Heart right ventricle (tissue), 16 donors: ENCODE measurements around the gene KCNMA1. TPM values are rescaled to one million over a fixed set of nuclear protein-coding genes. Genes with fewer than 3 reads are reported as not detected.

ENCODE experiments used
- ATAC-seq, 8 donors: fragments of 200-7000 bp; cut with Tn5 transposase; one replicate each; pipeline ENCODE4 v1.9.1; 2020; ENCODE audit warnings: mild to moderate bottlenecking in 8 of 8, moderate library complexity in 8 of 8, moderate number of reproducible peaks in 1 of 8
- DNase-seq, 2 donors: peaks; one replicate each; pipeline ENCODE4 v3.0.0-alpha.2; 2020
- H3K27ac ChIP-seq, 10 donors: fragments of 200-600 bp; sonication (generic) in 2 of 10; one replicate each; pipeline versions ENCODE4 v1.5.0 to v1.8.0; 2020 to 2022; ENCODE audit warnings: mild to moderate bottlenecking in 3 of 10
- H3K27me3 ChIP-seq, 7 donors: fragments of 200-600 bp; one replicate each; pipeline ENCODE4 v1.8.0; 2021 to 2022; ENCODE audit warnings: mild to moderate bottlenecking in 2 of 7
- H3K36me3 ChIP-seq, 9 donors: fragments of 200-600 bp; sonication (generic) in 1 of 9; one replicate each; pipeline versions ENCODE4 v1.5.0 to v1.8.0; 2020 to 2022; ENCODE audit warnings: mild to moderate bottlenecking in 2 of 9
- H3K4me1 ChIP-seq, 9 donors: fragments of 200-600 bp; sonication (generic) in 1 of 9; one replicate each; pipeline versions ENCODE4 v1.5.0 to v1.8.0; 2020 to 2022; ENCODE audit warnings: mild to moderate bottlenecking in 4 of 9
- H3K4me3 ChIP-seq, 10 donors: fragments of 200-600 bp; sonication (generic) in 2 of 10; one replicate each; pipeline versions ENCODE4 v1.5.0 to v1.8.0; 2020 to 2022; ENCODE audit warnings: mild to moderate bottlenecking in 7 of 10, moderate library complexity in 2 of 10
- H3K9me3 ChIP-seq, 11 donors: fragments of 200-600 bp in 10 of 11; sonication (generic) in 2 of 11; one replicate each; pipeline versions ENCODE4 v1.5.0 to v1.8.0; 2013 to 2022; ENCODE audit warnings: mild to moderate bottlenecking in 2 of 11, control low read depth in 1 of 11, moderate library complexity in 1 of 11
- WGBS, 2 donors: extraction: QIAGEN DNeasy Blood & Tissue Kit; methylation state at CpG; one replicate each; pipeline ENCODE4 v1.1.7; 2013; ENCODE audit warnings: inconsistent platforms in 1 of 2; 5-methylcytosine and 5-hydroxymethylcytosine counted together
- intact Hi-C, 10 donors: fragments of 100-400 bp; cut with DNase I; formaldehyde crosslinking; loops; one replicate each; pipeline versions ENCODE4 v1.11.1 to v1.14.2; 2022
- polyA plus RNA-seq, 2 donors: library from polyadenylated mRNA; stranded (reverse); fragments of 200-250 nt; gene quantifications; one replicate each; pipeline ENCODE4 v1.2.3, GENCODE V29; 2013
- total RNA-seq, 10 donors: library from RNA; stranded (reverse); fragmentation: NEBNext Ultra II Directional in 3 of 10; extraction: Animal tissue kit (Norgen Biotek cat#: 25700) in 3 of 10; gene quantifications; one replicate each; pipeline versions ENCODE4 v1.2.1 to v1.2.4, GENCODE V29; 2021 to 2023
- TF ChIP-seq, protein P1 (sequence below), 9 donors: fragments of 200-600 bp; sonication (generic) in 2 of 9; IDR thresholded peaks; one replicate each; pipeline versions ENCODE4 v1.5.0 to v1.8.0; 2021 to 2022; ENCODE audit warnings: antibody characterized with exemption in 9 of 9, mild to moderate bottlenecking in 5 of 9, moderate library complexity in 1 of 9
- donor health status: Arrhythmogenic right ventricular cardiomyopathy.
- donor health status: ischemic (EF 13 %, LVEDD 7.1; RV severe dilation, severe dysfunction).
- donor health status: healthy with polysubstance abuse.
- donor health status: DM: no; HTN: yes; CAD: no.
- donor health status: DM: no; HTN: no; CAD: no.
- donor health status: ischemic (EF 25% LVEDD 6.9; RV normal size, moderate dysfunction).
- donor health status: ischemic (EF 25% LVEDD 5.7; RV mildly dilated, moderate dysfunction).
- donor health status: healthy.
- donor health status: DM: yes; HTN: yes; CAD: no.
- donor health status: Ischemic cardiomyopathy.
- donor health status: ischemic (EF 35%, LVEDD 5.7; RV mildly dilated, moderate dysfunction).
- donor health status: nonischemic (EF 11% LVEDD 7.7; RV severe dilation, severe dysfunction).
- donor health status: DM: yes; HTN: yes; CAD: no.
- donor health status: PGD.
- donor health status: ischemic (EF 29% LVEDD 5.4; RV normal size, mild dysfunction).
- donor health status: nonischemic (EF 23%, LVEDD 6.1; RV moderate dilation, normal function).

KCNMA1 gene
- total and polyA plus RNA-seq, 12 donors, result 0.59 to 5.3 (median 1.6) TPM

DNA sequence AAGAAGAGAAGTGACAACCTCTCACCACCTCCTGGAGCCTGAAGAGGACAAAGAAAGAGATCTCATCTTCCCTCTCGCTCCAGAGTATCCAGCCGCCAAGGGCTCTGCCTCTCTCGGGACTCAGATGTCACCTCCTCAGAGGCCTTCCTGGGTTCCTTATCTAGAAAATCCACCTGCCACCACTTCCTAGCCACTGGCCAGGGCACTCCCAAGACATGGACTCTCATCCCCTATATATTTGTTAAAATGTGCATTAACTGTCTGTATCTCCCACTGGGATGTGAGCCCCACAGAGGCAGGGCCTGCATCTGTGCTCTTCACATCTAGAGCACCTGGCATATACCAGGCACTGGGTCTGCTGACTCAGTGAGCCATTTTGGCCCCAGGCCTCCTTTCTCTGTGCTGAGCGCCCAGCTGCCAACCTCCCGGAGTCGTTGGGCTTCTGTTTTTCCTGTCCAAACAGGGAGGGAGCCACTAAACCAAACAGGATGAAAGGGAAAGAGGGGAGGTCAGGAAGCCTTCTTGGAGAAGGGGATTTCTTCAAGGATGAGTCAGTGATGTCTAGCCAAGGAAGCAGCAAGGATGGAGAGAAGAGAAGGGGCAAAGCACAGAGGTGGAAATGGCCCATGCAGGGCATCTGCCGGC, 58.9 kb downstream of the KCNMA1 start:
- 67 to 79% methylated on average over 7 of the region's 7 CpGs for WGBS, 2 donors
- peaks cover 0 to 3% (median 0%) of the 10 kb centered on the region in 7 donors for H3K27me3 ChIP-seq
- no peak overlapping the region for H3K4me3 ChIP-seq
- ATAC-seq, result no peak
- H3K9me3 ChIP-seq, result no peaks in the 10 kb centered on the region
- TF ChIP-seq, protein P1, sequence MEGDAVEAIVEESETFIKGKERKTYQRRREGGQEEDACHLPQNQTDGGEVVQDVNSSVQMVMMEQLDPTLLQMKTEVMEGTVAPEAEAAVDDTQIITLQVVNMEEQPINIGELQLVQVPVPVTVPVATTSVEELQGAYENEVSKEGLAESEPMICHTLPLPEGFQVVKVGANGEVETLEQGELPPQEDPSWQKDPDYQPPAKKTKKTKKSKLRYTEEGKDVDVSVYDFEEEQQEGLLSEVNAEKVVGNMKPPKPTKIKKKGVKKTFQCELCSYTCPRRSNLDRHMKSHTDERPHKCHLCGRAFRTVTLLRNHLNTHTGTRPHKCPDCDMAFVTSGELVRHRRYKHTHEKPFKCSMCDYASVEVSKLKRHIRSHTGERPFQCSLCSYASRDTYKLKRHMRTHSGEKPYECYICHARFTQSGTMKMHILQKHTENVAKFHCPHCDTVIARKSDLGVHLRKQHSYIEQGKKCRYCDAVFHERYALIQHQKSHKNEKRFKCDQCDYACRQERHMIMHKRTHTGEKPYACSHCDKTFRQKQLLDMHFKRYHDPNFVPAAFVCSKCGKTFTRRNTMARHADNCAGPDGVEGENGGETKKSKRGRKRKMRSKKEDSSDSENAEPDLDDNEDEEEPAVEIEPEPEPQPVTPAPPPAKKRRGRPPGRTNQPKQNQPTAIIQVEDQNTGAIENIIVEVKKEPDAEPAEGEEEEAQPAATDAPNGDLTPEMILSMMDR (IDR thresholded peaks at IDR 0.05), result no peak
- no peaks in the 10 kb centered on the region for H3K36me3 ChIP-seq
- intact Hi-C loops, result no loop called here
- peaks cover 0 to 9% (median 0%) of the 10 kb centered on the region in 9 donors for H3K4me1 ChIP-seq
- no peak for DNase-seq
- no peak overlapping the region for H3K27ac ChIP-seq

DNA sequence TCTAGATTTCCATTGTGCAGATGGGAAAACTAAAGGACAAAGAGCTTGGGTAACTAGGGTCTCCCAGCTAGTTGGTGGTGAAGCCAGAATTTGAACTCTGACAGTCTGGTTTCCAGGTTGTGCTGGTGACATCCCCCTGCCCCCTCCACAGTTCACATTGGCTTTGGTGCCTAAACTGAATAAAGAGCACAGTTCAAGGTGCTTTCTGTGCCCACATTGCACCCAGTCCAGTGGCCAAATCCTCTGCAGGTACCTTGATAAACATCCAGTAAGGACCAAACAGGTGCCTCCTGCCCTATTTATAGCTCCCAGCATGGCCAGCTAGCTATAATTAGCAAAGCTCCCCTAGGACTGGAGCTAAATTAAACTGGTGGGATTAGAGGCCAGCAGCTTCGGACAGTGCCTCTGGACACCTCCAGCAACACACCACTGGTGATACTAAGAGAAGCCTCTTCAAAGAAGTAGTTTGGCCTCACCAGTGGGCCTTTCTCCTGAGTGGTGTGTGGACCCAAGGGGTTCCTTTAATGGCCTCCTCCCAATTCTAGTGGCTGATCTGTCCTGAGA, 59.9 kb downstream of the KCNMA1 start:
- Histone ChIP-seq H3K9me3 (no peaks in the 10 kb centered on the region), H3K27me3 (no peaks in the 10 kb centered on the region), H3K4me3 (no peak overlapping the region), H3K4me1 (peaks cover 0 to 9% (median 0%) of the 10 kb centered on the region in 9 donors), H3K27ac (no peak overlapping the region), H3K36me3 (no peaks in the 10 kb centered on the region)
- ATAC-seq, result peak in 2 of 8 donors; percentile 25 to 35
- TF ChIP-seq, protein P1 (IDR thresholded peaks at IDR 0.05), result no peak
- intact Hi-C loops, result no loop called here
- DNase-seq, result no peak
- 31 to 49% methylated on average over 1 of the region's 1 CpG for WGBS, 2 donors

DNA sequence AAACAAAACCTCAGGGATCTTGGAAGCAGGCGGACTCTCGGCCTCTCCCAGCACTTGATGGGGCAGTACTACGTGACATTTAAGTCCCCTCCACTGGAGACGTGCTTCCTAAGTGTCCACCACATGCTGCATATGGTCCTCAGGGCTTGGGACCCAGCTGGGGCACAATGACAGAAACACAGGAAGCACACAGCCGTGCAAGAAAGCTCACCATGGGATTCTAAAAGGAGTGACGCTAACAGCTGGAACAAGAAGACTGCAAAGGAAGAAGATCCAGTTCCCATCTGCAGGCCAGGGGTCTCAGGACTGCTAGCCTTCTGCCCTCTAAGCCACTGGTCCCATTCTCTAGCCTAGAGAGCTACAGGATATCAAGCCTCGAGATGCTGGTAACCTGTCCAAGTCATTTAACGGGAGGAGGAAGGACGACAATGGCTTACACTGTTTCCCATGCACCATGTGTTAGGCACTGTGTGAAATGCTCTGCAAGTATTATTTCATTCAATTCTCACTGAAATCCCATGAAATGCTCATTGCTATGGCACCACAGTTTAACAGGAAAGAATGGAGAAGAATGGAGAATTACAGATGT, 61.1 kb downstream of the KCNMA1 start:
- Histone ChIP-seq H3K4me1 (peaks cover 0 to 9% (median 0%) of the 10 kb centered on the region in 9 donors), H3K27ac (no peak overlapping the region), H3K36me3 (no peaks in the 10 kb centered on the region), H3K9me3 (no peaks in the 10 kb centered on the region), H3K4me3 (no peak overlapping the region), H3K27me3 (no peaks in the 10 kb centered on the region)
- DNase-seq, result no peak
- TF ChIP-seq, protein P1 (IDR thresholded peaks at IDR 0.05), result no peak
- 78 to 83% methylated on average over 9 of the region's 9 CpGs for WGBS, 2 donors
- intact Hi-C loops, result no loop called here
- ATAC-seq, result no peak

DNA sequence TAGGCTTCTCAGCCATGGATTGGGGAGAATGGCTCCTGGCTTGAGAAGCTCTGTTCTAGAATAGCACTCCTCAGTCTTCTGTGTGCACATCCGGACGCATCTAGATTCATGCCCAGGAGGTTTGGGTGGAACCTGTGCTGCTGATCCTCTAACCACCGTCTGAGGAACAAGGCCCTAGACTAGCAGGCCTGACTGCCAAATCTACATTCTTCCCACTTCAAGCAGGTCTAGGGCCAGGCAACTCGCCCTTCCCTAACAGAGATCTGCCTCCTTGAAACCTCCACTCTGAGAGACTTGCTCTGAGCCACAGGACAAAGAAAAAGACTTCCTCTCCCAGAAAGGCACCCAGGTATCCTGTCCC, 61.6 kb downstream of the KCNMA1 start:
- intact Hi-C loops, result no loop called here
- Histone ChIP-seq H3K36me3 (no peaks in the 10 kb centered on the region), H3K27me3 (no peaks in the 10 kb centered on the region), H3K4me3 (no peak overlapping the region), H3K27ac (no peak overlapping the region), H3K4me1 (peaks cover 0 to 9% (median 0%) of the 10 kb centered on the region in 9 donors), H3K9me3 (no peaks in the 10 kb centered on the region)
- ATAC-seq (no peak), DNase-seq (no peak)
- 86 to 93% methylated on average over 4 of the region's 4 CpGs for WGBS, 2 donors
- TF ChIP-seq, protein P1 (IDR thresholded peaks at IDR 0.05), result no peak
